ENCODE results near the gene SEC11C.

Gene SEC11C

DNA sequence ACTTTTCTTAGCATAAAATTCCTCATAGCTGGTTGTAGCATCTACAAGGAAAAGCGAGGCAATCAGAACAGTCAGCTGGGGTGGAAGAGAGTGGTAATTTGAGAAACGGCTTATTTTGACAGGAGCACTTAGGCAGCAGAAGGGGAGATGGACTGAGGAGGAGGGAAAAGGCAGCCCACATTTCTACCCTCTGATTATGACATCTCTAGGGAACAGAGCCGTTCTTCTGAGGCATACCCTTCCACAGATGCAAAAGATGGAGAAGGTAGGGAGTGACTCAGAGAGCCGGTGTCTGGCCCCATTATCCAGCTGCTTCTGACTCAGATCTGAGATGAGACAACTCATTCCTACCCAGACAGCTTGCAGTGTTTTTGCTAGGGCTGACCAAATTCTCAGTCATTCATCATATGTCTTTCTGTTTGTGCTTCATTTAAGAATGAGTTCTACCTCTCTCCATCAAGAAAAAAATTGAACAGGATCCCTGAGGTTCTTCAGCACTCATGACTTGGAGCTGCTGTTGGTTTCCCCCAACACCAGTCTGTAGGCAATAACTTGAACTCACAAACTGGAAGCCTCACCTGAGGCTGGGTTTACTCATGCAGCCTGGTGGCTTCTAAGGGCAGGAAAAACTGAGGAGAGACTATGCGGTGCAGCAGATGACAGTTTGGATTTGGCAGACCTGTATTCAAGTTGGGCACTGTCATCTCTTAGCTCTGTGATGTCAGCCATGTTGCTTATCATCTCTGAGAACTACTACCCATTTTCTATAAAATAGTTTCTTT is 15.9 kb upstream of the SEC11C start:
- H3K27ac ChIP-seq (ENCODE audit: low read length, poor library complexity, severe bottlenecking) = peak overlapping the region; percentile 49
- H3K18ac ChIP-seq (ENCODE audit: low read depth in 1 of 2, low read length in 2 of 2) = no peak overlapping the region
- 24% methylated on average over 5 of the region's 5 CpGs for WGBS
- H2AK5ac ChIP-seq (ENCODE audit: low read length, severe bottlenecking) = no peak overlapping the region
- no peak overlapping the region for H2BK5ac ChIP-seq (ENCODE audit: low read depth, low read length, poor library complexity, severe bottlenecking)
- H3K4ac ChIP-seq (ENCODE audit: low read depth in 1 of 2, low read length in 2 of 2) = no peak overlapping the region
- no peak overlapping the region for H3K23ac ChIP-seq (ENCODE audit: low read length in 2 of 2)
- H2AFZ ChIP-seq (ENCODE audit: low read depth, low read length) = no peak overlapping the region
- no peak overlapping the region for H2BK15ac ChIP-seq (ENCODE audit: low read depth, poor library complexity, severe bottlenecking)
- no peaks in the 10 kb centered on the region for H3K9me3 ChIP-seq (ENCODE audit: control insufficient read depth, low read length)
- peaks cover 3% of the 10 kb centered on the region for H3K4me1 ChIP-seq (ENCODE audit: control insufficient read depth, insufficient read depth, low read depth, low read length)
- peak; percentile 62 for DNase-seq
- peaks cover 22% of the 10 kb centered on the region in 2 experiments for H3K27me3 ChIP-seq (ENCODE audit: control insufficient read depth in 1 of 2, insufficient read depth in 1 of 2, low read length in 2 of 2)
- H3K4me2 ChIP-seq (ENCODE audit: low read length, poor library complexity, severe bottlenecking) = no peak overlapping the region
- H3K9ac ChIP-seq (ENCODE audit: low read length) = no peak overlapping the region
- no peak overlapping the region for H4K8ac ChIP-seq (ENCODE audit: low read length)
- H4K91ac ChIP-seq (ENCODE audit: low read length) = no peak overlapping the region
- no peak overlapping the region for H2BK12ac ChIP-seq (ENCODE audit: low read length in 2 of 2)
- no peak overlapping the region for H2BK120ac ChIP-seq (ENCODE audit: low read depth, low read length)
- no peaks in the 10 kb centered on the region for H3K79me1 ChIP-seq (replicated peaks; ENCODE audit: low read length, poor library complexity, severe bottlenecking)
- H3K36me3 ChIP-seq (ENCODE audit: control insufficient read depth in 1 of 2, insufficient read depth in 2 of 2, low read depth in 1 of 2, low read length in 2 of 2) = no peaks in the 10 kb centered on the region
- no peak overlapping the region for H3K4me3 ChIP-seq (ENCODE audit: insufficient read depth in 1 of 2, low read depth in 1 of 2, low read length in 2 of 2)
- no peak overlapping the region for H3K14ac ChIP-seq (ENCODE audit: low read length in 2 of 2)

DNA sequence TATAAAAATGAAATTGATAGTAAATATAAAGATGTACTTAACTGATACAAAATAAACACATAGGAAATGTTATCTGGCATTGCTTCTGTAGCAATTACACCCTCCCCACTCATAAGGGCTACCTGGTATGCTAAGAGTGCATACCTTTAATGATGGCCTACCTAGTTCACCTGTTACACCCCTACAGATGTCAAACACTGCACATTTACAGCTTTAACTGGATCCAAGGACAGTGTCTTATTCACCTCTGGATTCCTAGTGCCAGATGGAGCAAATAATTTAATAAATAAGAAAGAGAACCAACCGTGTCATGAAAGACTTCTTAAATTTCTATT is 15.3 kb upstream of the SEC11C start:
- Histone ChIP-seq H4K8ac (ENCODE audit: low read length) (no peak overlapping the region), H3K4me1 (ENCODE audit: control insufficient read depth, insufficient read depth, low read depth, low read length) (peaks cover 3% of the 10 kb centered on the region), H3K79me1 (replicated peaks; ENCODE audit: low read length, poor library complexity, severe bottlenecking) (no peaks in the 10 kb centered on the region), H3K27ac (ENCODE audit: low read length, poor library complexity, severe bottlenecking) (no peak overlapping the region), H3K9ac (ENCODE audit: low read length) (no peak overlapping the region), H3K23ac (ENCODE audit: low read length in 2 of 2) (no peak overlapping the region), H3K9me3 (ENCODE audit: control insufficient read depth, low read length) (no peaks in the 10 kb centered on the region), H3K4me3 (ENCODE audit: insufficient read depth in 1 of 2, low read depth in 1 of 2, low read length in 2 of 2) (no peak overlapping the region), H2BK120ac (ENCODE audit: low read depth, low read length) (no peak overlapping the region), H3K4ac (ENCODE audit: low read depth in 1 of 2, low read length in 2 of 2) (no peak overlapping the region), H3K18ac (ENCODE audit: low read depth in 1 of 2, low read length in 2 of 2) (no peak overlapping the region), H2BK5ac (ENCODE audit: low read depth, low read length, poor library complexity, severe bottlenecking) (no peak overlapping the region), H2BK15ac (ENCODE audit: low read depth, poor library complexity, severe bottlenecking) (no peak overlapping the region), H3K27me3 (ENCODE audit: control insufficient read depth in 1 of 2, insufficient read depth in 1 of 2, low read length in 2 of 2) (peaks cover 27 to 28% of the 10 kb centered on the region in 2 experiments), H2AK5ac (ENCODE audit: low read length, severe bottlenecking) (no peak overlapping the region), H2BK12ac (ENCODE audit: low read length in 2 of 2) (no peak overlapping the region), H4K91ac (ENCODE audit: low read length) (no peak overlapping the region), H3K36me3 (ENCODE audit: control insufficient read depth in 1 of 2, insufficient read depth in 2 of 2, low read depth in 1 of 2, low read length in 2 of 2) (no peaks in the 10 kb centered on the region), H3K4me2 (ENCODE audit: low read length, poor library complexity, severe bottlenecking) (no peak overlapping the region), H3K14ac (ENCODE audit: low read length in 2 of 2) (no peak overlapping the region), H2AFZ (ENCODE audit: low read depth, low read length) (no peak overlapping the region)
- no CpG with 5 or more reads among the region's 1 CpG for WGBS
- DNase-seq = no peak

DNA sequence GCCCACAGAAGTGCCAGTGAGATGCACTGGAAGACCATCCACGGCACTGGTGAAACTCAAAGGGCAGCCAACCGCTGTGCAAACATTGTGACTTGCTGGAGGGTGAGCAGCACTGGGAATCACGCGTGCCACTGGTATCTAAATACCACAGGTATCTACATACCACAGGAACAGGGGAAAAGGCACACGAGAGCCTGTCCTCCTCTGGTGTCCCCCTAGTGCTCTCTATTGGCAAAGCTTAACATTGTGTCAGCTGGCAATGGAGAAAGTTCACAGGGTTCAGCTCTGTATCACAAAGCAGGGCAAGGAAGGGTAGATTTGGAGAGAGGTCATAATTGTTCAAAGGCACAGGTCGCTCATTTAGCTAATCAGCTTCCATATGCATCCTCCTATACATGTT is 12.6 kb upstream of the SEC11C start:
- Histone ChIP-seq H3K14ac (ENCODE audit: low read length in 2 of 2) (no peak overlapping the region), H4K91ac (ENCODE audit: low read length) (no peak overlapping the region), H3K18ac (ENCODE audit: low read depth in 1 of 2, low read length in 2 of 2) (no peak overlapping the region), H3K4me2 (ENCODE audit: low read length, poor library complexity, severe bottlenecking) (no peak overlapping the region), H2BK15ac (ENCODE audit: low read depth, poor library complexity, severe bottlenecking) (no peak overlapping the region), H3K23ac (ENCODE audit: low read length in 2 of 2) (no peak overlapping the region), H2BK5ac (ENCODE audit: low read depth, low read length, poor library complexity, severe bottlenecking) (no peak overlapping the region), H3K4ac (ENCODE audit: low read depth in 1 of 2, low read length in 2 of 2) (no peak overlapping the region), H2BK120ac (ENCODE audit: low read depth, low read length) (no peak overlapping the region), H3K79me1 (replicated peaks; ENCODE audit: low read length, poor library complexity, severe bottlenecking) (no peaks in the 10 kb centered on the region), H3K27ac (ENCODE audit: low read length, poor library complexity, severe bottlenecking) (no peak overlapping the region), H2BK12ac (ENCODE audit: low read length in 2 of 2) (no peak overlapping the region), H2AK5ac (ENCODE audit: low read length, severe bottlenecking) (no peak overlapping the region), H3K9me3 (ENCODE audit: control insufficient read depth, low read length) (no peaks in the 10 kb centered on the region), H3K9ac (ENCODE audit: low read length) (no peak overlapping the region), H4K8ac (ENCODE audit: low read length) (no peak overlapping the region), H2AFZ (ENCODE audit: low read depth, low read length) (no peak overlapping the region), H3K4me3 (ENCODE audit: insufficient read depth in 1 of 2, low read depth in 1 of 2, low read length in 2 of 2) (no peak overlapping the region), H3K4me1 (ENCODE audit: control insufficient read depth, insufficient read depth, low read depth, low read length) (peaks cover 3% of the 10 kb centered on the region), H3K36me3 (ENCODE audit: control insufficient read depth in 1 of 2, insufficient read depth in 2 of 2, low read depth in 1 of 2, low read length in 2 of 2) (no peaks in the 10 kb centered on the region), H3K27me3 (ENCODE audit: control insufficient read depth in 1 of 2, insufficient read depth in 1 of 2, low read length in 2 of 2) (peaks cover 50 to 54% of the 10 kb centered on the region in 2 experiments)
- no peak for DNase-seq
- WGBS = 52% methylated on average over 6 of the region's 6 CpGs

DNA sequence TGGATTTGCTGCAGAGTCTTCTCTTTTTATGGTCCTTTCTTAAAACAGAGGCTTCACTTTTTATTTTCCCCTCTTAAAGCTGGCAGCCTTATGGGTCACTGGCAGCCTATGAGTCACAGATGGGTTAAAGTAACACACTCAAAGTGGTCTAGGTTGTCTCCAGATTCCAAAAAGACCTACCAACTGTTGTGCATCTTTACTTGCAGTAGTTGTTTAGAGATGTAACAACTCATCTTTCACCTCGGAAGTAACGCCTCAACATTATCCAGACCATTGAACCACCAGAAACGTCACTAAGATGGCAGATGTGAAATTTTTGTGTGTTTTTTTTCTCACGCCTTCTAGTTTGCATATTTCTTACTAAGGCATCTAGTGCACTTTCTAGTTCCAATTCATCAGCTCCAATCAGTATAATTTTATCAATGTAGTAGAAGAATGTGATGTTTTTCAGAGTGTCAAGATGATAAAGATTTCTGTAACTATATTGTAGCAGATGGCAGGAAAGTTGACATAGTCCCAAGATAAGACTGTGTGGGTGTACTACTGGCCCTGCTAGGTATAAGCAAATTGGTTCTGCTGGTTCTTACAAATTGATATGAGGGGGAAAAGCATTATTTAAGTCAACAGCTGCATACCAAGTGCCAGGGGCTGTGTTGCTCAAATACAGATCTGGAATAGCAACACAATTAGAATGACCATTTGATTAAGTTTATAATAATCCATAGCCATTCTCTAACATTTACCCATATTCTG is 9.6 kb upstream of the SEC11C start:
- peaks cover 2% of the 10 kb centered on the region for H3K9me3 ChIP-seq (ENCODE audit: control insufficient read depth, low read length)
- no peak overlapping the region for H3K4me3 ChIP-seq (ENCODE audit: insufficient read depth in 1 of 2, low read depth in 1 of 2, low read length in 2 of 2)
- H2BK120ac ChIP-seq (ENCODE audit: low read depth, low read length) = no peak overlapping the region
- H2BK12ac ChIP-seq (ENCODE audit: low read length in 2 of 2) = no peak overlapping the region
- 50% methylated on average over 2 of the region's 4 CpGs for WGBS
- H2AK5ac ChIP-seq (ENCODE audit: low read length, severe bottlenecking) = no peak overlapping the region
- no peak overlapping the region for H2BK15ac ChIP-seq (ENCODE audit: low read depth, poor library complexity, severe bottlenecking)
- H4K8ac ChIP-seq (ENCODE audit: low read length) = no peak overlapping the region
- no peak overlapping the region for H3K4me2 ChIP-seq (ENCODE audit: low read length, poor library complexity, severe bottlenecking)
- no peak overlapping the region for H3K4ac ChIP-seq (ENCODE audit: low read depth in 1 of 2, low read length in 2 of 2)
- no peak overlapping the region for H3K27ac ChIP-seq (ENCODE audit: low read length, poor library complexity, severe bottlenecking)
- H3K14ac ChIP-seq (ENCODE audit: low read length in 2 of 2) = no peak overlapping the region
- H3K79me1 ChIP-seq (replicated peaks; ENCODE audit: low read length, poor library complexity, severe bottlenecking) = no peaks in the 10 kb centered on the region
- H3K18ac ChIP-seq (ENCODE audit: low read depth in 1 of 2, low read length in 2 of 2) = no peak overlapping the region
- H2AFZ ChIP-seq (ENCODE audit: low read depth, low read length) = no peak overlapping the region
- H4K91ac ChIP-seq (ENCODE audit: low read length) = no peak overlapping the region
- H3K36me3 ChIP-seq (ENCODE audit: control insufficient read depth in 1 of 2, insufficient read depth in 2 of 2, low read depth in 1 of 2, low read length in 2 of 2) = no peaks in the 10 kb centered on the region
- H3K9ac ChIP-seq (ENCODE audit: low read length) = no peak overlapping the region
- DNase-seq = no peak
- H3K23ac ChIP-seq (ENCODE audit: low read length in 2 of 2) = no peak overlapping the region
- H3K4me1 ChIP-seq (ENCODE audit: control insufficient read depth, insufficient read depth, low read depth, low read length) = no peaks in the 10 kb centered on the region
- peaks cover 81 to 85% of the 10 kb centered on the region in 2 experiments for H3K27me3 ChIP-seq (ENCODE audit: control insufficient read depth in 1 of 2, insufficient read depth in 1 of 2, low read length in 2 of 2)
- no peak overlapping the region for H2BK5ac ChIP-seq (ENCODE audit: low read depth, low read length, poor library complexity, severe bottlenecking)

Data from mesenchymal stem cell (in vitro differentiated cells and primary cell).